ENCODE data around the gene APOBEC3C.
A peak's percentile ranks its signal among the peaks of the same experiment; 100 is the strongest.
"Not testable (repeated sequence)": the region's sequence is repeated elsewhere in the genome, so short reads cannot be mapped to it uniquely, and the experiment has no call there.

APOBEC3C gene

GRCh38 chr22:39039306-39040126, 25.5 kb downstream of the APOBEC3C start:
- Histone ChIP-seq H3K4me1 (ENCODE audit: control insufficient read depth in 1 of 2, insufficient read depth in 1 of 2, low read depth in 1 of 2, low read length in 1 of 2) (peaks cover 7 to 8% of the 10 kb centered on the region in 2 experiments), H3K27me3 (no peaks in the 10 kb centered on the region), H3K36me3 (peaks cover 5% of the 10 kb centered on the region), H3K27ac (peak overlapping the region; percentile 76), H3K4me3 (ENCODE audit: low read depth in 1 of 2, low read length in 1 of 2) (no peak overlapping the region), H3K9me3 (no peaks in the 10 kb centered on the region)
- TF ChIP-seq CTCF (IDR thresholded peaks at IDR 0.05), result no peak

GRCh38 chr22:39040155-39040537, 26.1 kb downstream of the APOBEC3C start:
- not testable (repeated sequence) for H3K36me3 ChIP-seq; H3K9me3 ChIP-seq; H3K4me1 ChIP-seq (ENCODE audit: control insufficient read depth in 1 of 2, insufficient read depth in 1 of 2, low read depth in 1 of 2, low read length in 1 of 2); H3K27me3 ChIP-seq
- peak overlapping the region; percentile 76 for H3K27ac ChIP-seq
- H3K4me3 ChIP-seq (ENCODE audit: low read depth in 1 of 2, low read length in 1 of 2), result peak overlapping the region; percentile 54 to 63

GRCh38 chr22:39040538-39041296, 26.7 kb downstream of the APOBEC3C start, which contains the start of gene APOBEC3F:
APOBEC3F (plus strand) TSS chr22:39040864; CDS start chr22:39040961, 97 bp downstream.
- not testable (repeated sequence) for H3K36me3 ChIP-seq; H3K4me1 ChIP-seq (ENCODE audit: control insufficient read depth in 1 of 2, insufficient read depth in 1 of 2, low read depth in 1 of 2, low read length in 1 of 2); H3K27me3 ChIP-seq; H3K9me3 ChIP-seq
- Histone ChIP-seq H3K4me3 (ENCODE audit: low read depth in 1 of 2, low read length in 1 of 2) (peak within 1 kb of the TSS; percentile 54 to 63), H3K27ac (peak within 1 kb of the TSS; percentile 76)

GRCh38 chr22:39041908-39042307, 27.9 kb downstream of the APOBEC3C start:
- Histone ChIP-seq H3K27me3 (no peaks in the 10 kb centered on the region), H3K4me3 (ENCODE audit: low read depth in 1 of 2, low read length in 1 of 2) (no peak overlapping the region), H3K9me3 (no peaks in the 10 kb centered on the region), H3K36me3 (peaks cover 5% of the 10 kb centered on the region), H3K27ac (no peak overlapping the region), H3K4me1 (ENCODE audit: control insufficient read depth in 1 of 2, insufficient read depth in 1 of 2, low read depth in 1 of 2, low read length in 1 of 2) (peaks cover 7 to 8% of the 10 kb centered on the region in 2 experiments)
- TF ChIP-seq CTCF (IDR thresholded peaks at IDR 0.05), result no peak

- H3K9me3 ChIP-seq; H3K36me3 ChIP-seq; H3K4me1 ChIP-seq (ENCODE audit: control insufficient read depth in 1 of 2, insufficient read depth in 1 of 2, low read depth in 1 of 2, low read length in 1 of 2); H3K27ac ChIP-seq; H3K4me3 ChIP-seq (ENCODE audit: low read depth in 1 of 2, low read length in 1 of 2); H3K27me3 ChIP-seq: not testable (repeated sequence)
These were observed 29.0 kb downstream of the APOBEC3C start for GRCh38 chr22:39043063-39043462.

- not testable (repeated sequence) for H3K36me3 ChIP-seq; H3K4me3 ChIP-seq (ENCODE audit: low read depth in 1 of 2, low read length in 1 of 2); H3K4me1 ChIP-seq (ENCODE audit: control insufficient read depth in 1 of 2, insufficient read depth in 1 of 2, low read depth in 1 of 2, low read length in 1 of 2); H3K27me3 ChIP-seq; H3K27ac ChIP-seq; H3K9me3 ChIP-seq
These were observed 31.1 kb downstream of the APOBEC3C start for GRCh38 chr22:39045136-39045535.

- not testable (repeated sequence) for H3K9me3 ChIP-seq; H3K27ac ChIP-seq; H3K27me3 ChIP-seq; H3K4me3 ChIP-seq (ENCODE audit: low read depth in 1 of 2, low read length in 1 of 2); H3K36me3 ChIP-seq; H3K4me1 ChIP-seq (ENCODE audit: control insufficient read depth in 1 of 2, insufficient read depth in 1 of 2, low read depth in 1 of 2, low read length in 1 of 2)
These were observed 35.4 kb downstream of the APOBEC3C start for GRCh38 chr22:39049486-39049885.

GRCh38 chr22:39051844-39052495, 37.9 kb downstream of the APOBEC3C start:
- not testable (repeated sequence) for H3K27ac ChIP-seq

More at GRCh38 chr22:39051844-39052495, 37.9 kb downstream of the APOBEC3C start:
- not testable (repeated sequence) for H3K9me3 ChIP-seq; H3K4me3 ChIP-seq (ENCODE audit: low read depth in 1 of 2, low read length in 1 of 2); H3K36me3 ChIP-seq; H3K27me3 ChIP-seq; H3K4me1 ChIP-seq (ENCODE audit: control insufficient read depth in 1 of 2, insufficient read depth in 1 of 2, low read depth in 1 of 2, low read length in 1 of 2)

Data from neutrophil (primary cell).